ENCODE results near the gene METTL26. TPM values are rescaled to one million over a fixed set of nuclear protein-coding genes. Genes with fewer than 3 reads are reported as not detected.

Gene METTL26
- polyA plus RNA-seq, 4 donors = 46.8 to 75.5 (median 51.3) TPM

- no peak for DNase-seq (ENCODE audit: low read depth in 4 of 4, low spot score in 3 of 4)
These were observed 49.2 kb downstream of the METTL26 start for GRCh38 chr16:586645-587590.

- no peak for DNase-seq (ENCODE audit: low read depth in 4 of 4, low spot score in 3 of 4)
These were observed 50.0 kb downstream of the METTL26 start for GRCh38 chr16:586047-586644.

GRCh38 chr16:585351-585750 is 50.8 kb downstream of the METTL26 start:
- no peak for DNase-seq (ENCODE audit: low read depth in 4 of 4, low spot score in 3 of 4)

Other genes starting within 250 kb of the METTL26 start
- 100 to 1,000 TPM; 110 to 143 (median 117) TPM for gene NME4, start 239.1 kb downstream of the METTL26 start, polyA plus RNA-seq (ENCODE audit: insufficient read length in 4 of 4)
- 10 to 100 TPM; 17.8 to 40.4 (median 32.2) TPM for gene DECR2, start 234.4 kb downstream of the METTL26 start, polyA plus RNA-seq (ENCODE audit: insufficient read length in 4 of 4)
- gene RAB11FIP3, start 210.7 kb downstream of the METTL26 start, polyA plus RNA-seq (ENCODE audit: insufficient read length in 4 of 4) = 100 to 1,000 TPM in 1 of 4 donors, 10 to 100 TPM in 3; 72.7 to 100 (median 91.3) TPM
- 10 to 100 TPM; 23.1 to 35.7 (median 26.3) TPM for gene CAPN15, start 108.6 kb downstream of the METTL26 start, polyA plus RNA-seq (ENCODE audit: insufficient read length in 4 of 4)
- gene PRR35, start 75.9 kb downstream of the METTL26 start, polyA plus RNA-seq (ENCODE audit: insufficient read length in 4 of 4) = 10 to 100 TPM; 10.5 to 18.4 (median 11.0) TPM
- gene NHLRC4, start 69.3 kb downstream of the METTL26 start, polyA plus RNA-seq (ENCODE audit: insufficient read length in 4 of 4) = 1 to 10 TPM; 7.2 to 9.9 (median 8.0) TPM
- 10 to 100 TPM; 54.7 to 75.4 (median 65.0) TPM for gene PIGQ, start 66.3 kb downstream of the METTL26 start, polyA plus RNA-seq (ENCODE audit: insufficient read length in 4 of 4)
- 10 to 100 TPM; 17.1 to 28.6 (median 19.9) TPM for gene RAB40C, start 46.2 kb downstream of the METTL26 start, polyA plus RNA-seq (ENCODE audit: insufficient read length in 4 of 4)
- 1 to 10 TPM; 1.4 to 2.8 (median 1.7) TPM for gene WFIKKN1, start 5.3 kb downstream of the METTL26 start, polyA plus RNA-seq (ENCODE audit: insufficient read length in 4 of 4)
- 10 to 100 TPM; 15.4 to 28.0 (median 17.3) TPM for gene MCRIP2, start 5.5 kb upstream of the METTL26 start, polyA plus RNA-seq (ENCODE audit: insufficient read length in 4 of 4)
- 10 to 100 TPM; 28.1 to 49.7 (median 37.7) TPM for gene WDR90, start 13.1 kb upstream of the METTL26 start, polyA plus RNA-seq (ENCODE audit: insufficient read length in 4 of 4)
- 100 to 1,000 TPM in 1 of 4 donors, 10 to 100 TPM in 3; 70.5 to 111 (median 77.6) TPM for gene RHOT2, start 31.8 kb upstream of the METTL26 start, polyA plus RNA-seq (ENCODE audit: insufficient read length in 4 of 4)
- gene RHBDL1, start 39.4 kb upstream of the METTL26 start, polyA plus RNA-seq (ENCODE audit: insufficient read length in 4 of 4) = 1 to 10 TPM in 3 of 4 donors, under 1 TPM in 1; 0.91 to 2.7 (median 1.8) TPM
- gene STUB1, start 44.1 kb upstream of the METTL26 start, polyA plus RNA-seq (ENCODE audit: insufficient read length in 4 of 4) = 100 to 1,000 TPM in 3 of 4 donors, 10 to 100 TPM in 1; 93.2 to 138 (median 122) TPM
- gene JMJD8, start 48.0 kb upstream of the METTL26 start, polyA plus RNA-seq (ENCODE audit: insufficient read length in 4 of 4) = 10 to 100 TPM; 64.4 to 85.4 (median 66.1) TPM
- 10 to 100 TPM in 3 of 4 donors, 1 to 10 TPM in 1; 10.0 to 14.0 (median 10.8) TPM for gene WDR24, start 54.1 kb upstream of the METTL26 start, polyA plus RNA-seq (ENCODE audit: insufficient read length in 4 of 4)
- gene FBXL16, start 69.5 kb upstream of the METTL26 start, polyA plus RNA-seq (ENCODE audit: insufficient read length in 4 of 4) = 1 to 10 TPM in 3 of 4 donors, under 1 TPM in 1; 0.79 to 1.8 (median 1.2) TPM
- 10 to 100 TPM in 1 of 4 donors, 1 to 10 TPM in 3; 5.8 to 17.0 (median 9.3) TPM for gene METRN, start 78.8 kb upstream of the METTL26 start, polyA plus RNA-seq (ENCODE audit: insufficient read length in 4 of 4)
- 10 to 100 TPM; 13.5 to 27.8 (median 14.4) TPM for gene ANTKMT, start 84.8 kb upstream of the METTL26 start, polyA plus RNA-seq (ENCODE audit: insufficient read length in 4 of 4)
- gene CCDC78, start 90.1 kb upstream of the METTL26 start, polyA plus RNA-seq (ENCODE audit: insufficient read length in 4 of 4) = 1 to 10 TPM; 1.1 to 3.6 (median 1.8) TPM
- gene HAGHL, start 90.8 kb upstream of the METTL26 start, polyA plus RNA-seq (ENCODE audit: insufficient read length in 4 of 4) = 1 to 10 TPM; 3.1 to 7.3 (median 3.2) TPM
- gene CIAO3, start 104.7 kb upstream of the METTL26 start, polyA plus RNA-seq (ENCODE audit: insufficient read length in 4 of 4) = 10 to 100 TPM; 21.0 to 28.5 (median 25.2) TPM
- 10 to 100 TPM; 11.4 to 33.7 (median 22.2) TPM for gene MSLN, start 124.4 kb upstream of the METTL26 start, polyA plus RNA-seq (ENCODE audit: insufficient read length in 4 of 4)
- gene RPUSD1, start 152.1 kb upstream of the METTL26 start, polyA plus RNA-seq (ENCODE audit: insufficient read length in 4 of 4) = 10 to 100 TPM; 10.6 to 21.7 (median 12.0) TPM
- 10 to 100 TPM; 23.3 to 33.3 (median 25.9) TPM for gene CHTF18, start 152.3 kb upstream of the METTL26 start, polyA plus RNA-seq (ENCODE audit: insufficient read length in 4 of 4)
- gene GNG13, start 164.4 kb upstream of the METTL26 start, polyA plus RNA-seq (ENCODE audit: insufficient read length in 4 of 4) = under 1 TPM in 3 of 4 donors, not detected in 1; 0.18 to 0.37 (median 0.36) TPM

Measured in right renal pelvis (tissue), 4 donors.